Activated effector memory CD4-positive, alpha-beta T cell treated with anti-CD3 and anti-CD28 coated beads, Interleukin-2, amount 50 U/mL, for 16 hours (primary cell): ENCODE data around the gene ARL8A.

Source experiments
- DNase-seq: peaks from one replicate; pipeline ENCODE4 v3.0.0-alpha.2; 2020

ARL8A gene

DNA sequence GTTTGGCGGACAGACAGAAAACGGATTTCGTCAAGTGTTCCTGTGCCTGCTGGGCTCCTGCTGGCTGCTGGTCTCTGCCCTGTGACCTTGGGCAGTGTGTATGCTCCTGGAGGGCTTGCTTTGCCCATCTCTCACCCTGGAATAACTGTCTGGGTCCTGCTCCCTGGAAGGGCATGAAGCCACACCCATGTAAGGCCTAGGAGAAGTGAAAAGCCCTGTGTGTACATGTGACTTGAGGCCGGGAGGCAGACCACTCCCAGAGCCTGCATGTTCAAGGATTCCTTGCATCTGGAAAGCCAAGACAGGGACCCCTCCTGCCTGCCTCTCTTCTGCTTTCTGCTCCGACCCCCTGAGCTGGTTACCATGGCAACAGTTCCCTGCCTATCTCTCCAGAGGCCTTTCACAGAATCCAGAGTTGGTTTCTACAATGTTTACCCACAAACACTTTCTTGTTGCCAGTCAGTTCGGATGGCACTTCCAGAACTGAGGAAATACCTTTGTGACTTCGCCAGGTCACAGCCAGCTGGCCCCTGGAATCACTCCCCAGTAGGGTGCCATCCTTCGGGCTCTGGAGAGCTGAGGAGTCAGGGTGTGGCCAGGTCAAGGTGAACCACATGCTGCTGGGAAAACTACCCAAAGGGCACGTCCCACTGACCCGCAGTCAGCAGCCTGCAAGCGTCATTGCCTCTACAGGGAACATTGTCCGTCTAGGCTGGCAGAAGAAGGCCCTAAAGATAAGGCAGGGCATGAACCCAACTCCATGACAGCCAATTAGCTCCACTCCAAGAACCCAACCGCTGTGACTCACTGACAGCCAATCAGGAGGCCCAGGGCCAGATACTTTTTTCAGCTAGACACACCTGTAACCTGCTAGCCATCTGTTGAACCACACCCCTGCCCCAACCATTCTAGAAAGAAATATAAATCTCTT lies 36.5 kb downstream of the ARL8A start:
- DNase-seq: no peak

DNA sequence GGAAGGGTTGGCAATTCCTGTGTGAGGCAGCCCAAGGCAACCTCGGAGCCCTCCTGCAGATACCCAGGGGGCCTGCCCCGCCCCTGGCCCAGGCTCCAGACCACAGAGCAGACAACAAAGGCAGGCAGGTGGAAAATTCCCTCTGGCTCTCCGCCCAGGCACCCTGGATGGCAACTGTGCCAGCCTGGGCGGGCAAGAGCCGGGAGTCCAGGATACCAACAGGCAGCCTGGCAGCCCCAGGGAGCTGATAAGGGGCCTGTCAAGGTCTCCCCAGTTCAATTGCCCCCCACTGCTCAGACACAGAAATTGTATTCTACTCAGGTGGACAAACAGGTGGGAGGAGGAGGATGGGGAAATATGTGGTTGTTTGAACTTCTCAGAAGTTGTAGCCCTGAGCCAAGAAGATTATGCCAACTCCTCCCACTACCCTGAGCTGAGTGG lies 37.2 kb downstream of the ARL8A start:
- DNase-seq: no peak

DNA sequence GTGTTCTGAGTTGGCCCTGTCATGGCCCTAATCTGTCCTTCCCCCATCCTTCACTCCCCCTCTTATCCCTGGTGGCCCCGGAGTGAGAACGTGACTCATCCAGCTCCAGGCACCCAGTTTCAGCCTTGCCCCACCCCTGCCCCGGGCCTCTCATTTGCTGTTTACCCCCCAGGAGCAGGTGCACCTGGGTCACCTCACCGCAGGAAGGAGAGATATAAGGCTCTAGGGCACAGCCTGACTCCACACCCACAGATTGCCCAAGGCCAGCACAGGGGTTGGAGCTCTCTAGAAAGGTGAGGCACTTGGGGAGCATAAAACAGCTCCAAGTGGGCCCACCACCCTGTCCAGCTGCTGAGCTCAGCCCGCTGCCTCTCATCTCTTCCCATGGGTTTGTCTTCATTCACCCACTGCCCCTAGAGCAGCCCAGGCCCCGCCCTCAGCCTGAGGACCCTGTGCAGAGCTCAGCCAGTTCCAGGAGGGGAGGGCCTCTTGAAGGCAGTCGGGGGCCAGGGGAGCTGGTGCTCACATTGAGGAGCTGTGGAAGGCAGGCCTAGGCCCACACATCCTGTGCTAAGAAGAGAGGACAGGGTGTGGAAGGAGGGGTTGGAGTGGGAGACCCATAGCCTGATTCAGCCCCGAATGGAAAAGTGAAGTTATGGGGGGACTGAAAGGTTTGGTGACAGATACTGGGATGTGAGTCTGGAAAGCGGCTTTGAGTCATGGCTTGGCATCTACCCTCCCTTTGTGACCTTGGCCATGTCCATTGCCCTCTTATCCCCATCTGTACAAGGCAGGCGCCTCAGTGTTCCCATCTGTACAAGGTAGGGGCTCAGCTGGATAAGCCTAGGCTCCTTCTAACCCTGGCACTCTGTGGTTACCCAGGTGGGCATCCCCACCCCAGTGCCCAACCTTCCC lies 37.9 kb downstream of the ARL8A start:
- DNase-seq: no peak

DNA sequence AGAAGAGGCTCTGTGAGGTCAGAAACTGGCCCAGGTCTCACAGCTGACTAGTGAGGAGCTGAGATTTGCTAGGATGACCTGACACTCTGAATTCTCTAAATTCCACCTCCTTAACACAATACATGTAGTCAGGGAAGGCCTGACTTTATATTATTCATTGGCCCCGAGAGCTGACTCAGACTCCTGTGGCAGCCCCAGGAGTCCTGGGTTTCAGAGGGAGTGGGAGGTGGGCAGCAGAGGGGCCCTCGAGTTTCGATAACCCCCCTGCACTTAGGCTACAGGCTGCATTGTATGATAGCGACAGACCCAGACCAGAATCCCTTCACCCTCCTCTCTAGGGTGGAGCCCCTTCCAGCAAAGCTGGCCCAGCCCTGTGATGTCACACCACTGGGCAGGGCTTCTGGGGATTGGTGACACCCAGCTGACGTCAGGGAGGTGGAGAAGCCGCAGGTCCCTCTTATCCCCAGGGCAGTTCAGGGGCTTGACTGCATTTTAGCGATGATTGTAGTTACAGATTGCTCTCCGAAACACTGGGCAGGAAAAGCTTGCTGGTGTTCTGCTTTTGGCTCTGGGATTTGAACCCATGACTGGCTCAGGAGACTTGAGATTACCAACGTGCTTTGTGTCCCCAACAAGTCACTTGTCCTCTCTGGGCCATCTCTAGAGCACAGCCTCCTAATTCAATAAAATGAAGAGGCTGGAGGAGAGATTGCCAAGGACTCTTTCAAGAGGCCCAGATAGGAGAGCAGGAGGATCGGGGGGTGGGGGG lies 38.8 kb downstream of the ARL8A start:
- no peak for DNase-seq

DNA sequence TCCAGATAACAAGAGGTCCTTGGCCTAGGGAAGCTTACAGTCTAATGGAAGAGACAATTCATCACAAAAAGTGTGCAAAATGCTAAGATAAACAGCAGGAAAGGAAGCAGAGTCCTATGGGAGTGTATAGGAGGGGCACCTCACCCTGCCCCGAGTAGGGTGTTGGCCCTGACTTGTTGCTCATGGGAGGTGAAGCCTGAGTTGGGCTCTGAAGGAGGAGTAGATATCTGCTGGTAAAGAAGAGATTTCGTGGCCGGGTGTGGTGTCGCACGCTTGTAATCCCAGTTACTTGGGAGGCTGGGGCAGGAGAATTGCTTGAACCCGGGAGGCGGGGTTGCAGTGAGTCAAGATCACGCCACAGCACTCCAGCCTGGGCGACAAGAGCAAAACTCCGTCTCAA lies 40.5 kb downstream of the ARL8A start:
- DNase-seq: no peak

DNA sequence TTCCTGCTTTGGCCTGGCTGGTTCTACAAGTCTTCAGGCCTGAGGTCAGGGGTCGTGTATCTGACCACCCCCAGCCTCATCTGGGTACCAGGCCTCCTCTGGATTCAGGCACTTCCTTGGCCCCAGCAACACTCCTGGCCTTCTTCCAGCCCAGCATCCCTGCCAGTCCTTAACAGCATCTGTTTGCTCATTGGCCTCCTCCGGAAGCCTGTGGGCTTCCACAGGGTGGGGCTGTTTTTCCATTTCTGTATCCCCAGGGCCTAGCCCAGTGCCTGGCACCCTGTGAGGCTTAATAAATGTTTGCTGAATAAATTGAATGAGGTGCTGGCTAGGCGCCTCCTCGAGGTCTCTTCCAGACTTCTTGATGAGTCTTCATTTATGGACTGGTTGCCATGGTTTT lies 43.4 kb downstream of the ARL8A start:
- no peak for DNase-seq

DNA sequence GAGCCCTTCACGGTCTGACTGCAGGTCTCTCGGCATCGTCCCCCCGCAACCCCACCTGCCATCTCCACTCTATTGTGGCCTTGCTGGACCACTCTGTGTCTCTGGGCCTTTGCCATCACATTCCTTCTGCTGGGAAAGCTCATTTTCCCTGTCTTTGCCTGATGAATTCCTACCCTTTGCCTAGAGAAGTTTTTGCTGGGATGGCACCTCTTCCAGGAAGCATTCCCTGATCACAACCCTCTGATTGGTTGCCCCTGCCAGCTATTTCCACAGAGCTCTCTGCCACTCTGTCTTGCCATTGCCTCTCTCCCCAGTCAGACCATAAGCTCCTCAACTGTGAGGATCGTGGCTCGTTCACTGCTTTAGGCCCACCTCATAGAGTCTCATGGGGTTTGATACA lies 50.7 kb downstream of the ARL8A start:
- DNase-seq: no peak

DNA sequence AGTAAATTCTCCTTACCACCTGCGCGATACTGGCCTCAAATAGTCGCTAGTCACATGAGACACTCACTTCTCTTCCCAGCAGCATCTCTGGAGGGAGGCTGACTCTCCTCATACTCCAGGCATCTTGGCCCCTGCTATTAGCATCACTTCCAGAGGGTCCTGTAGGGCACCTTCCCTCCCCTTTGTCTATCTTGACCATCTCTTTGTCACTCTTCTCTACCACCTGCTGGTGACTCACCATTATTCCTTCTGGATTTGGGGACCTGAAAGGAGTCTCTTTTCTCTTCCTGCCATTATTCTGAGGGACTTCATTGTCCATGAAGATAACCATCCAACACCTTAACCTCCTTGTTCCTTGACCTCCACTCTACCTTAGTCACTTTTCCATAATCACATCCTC lies 53.5 kb downstream of the ARL8A start:
- DNase-seq: no peak

DNA sequence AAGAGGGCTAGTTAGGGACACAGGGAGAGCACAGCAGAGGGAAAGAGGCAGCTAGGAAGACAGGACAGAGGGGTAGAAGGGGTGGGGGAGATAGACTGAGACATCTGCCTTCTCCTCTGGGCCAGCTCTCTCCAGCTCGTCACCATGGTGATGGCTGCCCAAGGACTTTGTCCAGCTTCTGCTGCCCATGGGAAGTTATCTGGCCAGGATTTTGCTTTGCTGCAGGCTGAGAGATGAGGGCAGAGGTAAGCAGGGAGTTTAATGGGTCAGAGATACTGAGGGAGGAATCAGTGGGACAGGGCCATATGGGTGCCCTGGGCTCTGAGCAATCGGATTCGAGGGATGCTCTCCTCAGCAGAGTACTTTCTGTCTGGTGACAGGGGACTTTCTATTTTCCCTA lies 56.3 kb downstream of the ARL8A start:
- no peak for DNase-seq

DNA sequence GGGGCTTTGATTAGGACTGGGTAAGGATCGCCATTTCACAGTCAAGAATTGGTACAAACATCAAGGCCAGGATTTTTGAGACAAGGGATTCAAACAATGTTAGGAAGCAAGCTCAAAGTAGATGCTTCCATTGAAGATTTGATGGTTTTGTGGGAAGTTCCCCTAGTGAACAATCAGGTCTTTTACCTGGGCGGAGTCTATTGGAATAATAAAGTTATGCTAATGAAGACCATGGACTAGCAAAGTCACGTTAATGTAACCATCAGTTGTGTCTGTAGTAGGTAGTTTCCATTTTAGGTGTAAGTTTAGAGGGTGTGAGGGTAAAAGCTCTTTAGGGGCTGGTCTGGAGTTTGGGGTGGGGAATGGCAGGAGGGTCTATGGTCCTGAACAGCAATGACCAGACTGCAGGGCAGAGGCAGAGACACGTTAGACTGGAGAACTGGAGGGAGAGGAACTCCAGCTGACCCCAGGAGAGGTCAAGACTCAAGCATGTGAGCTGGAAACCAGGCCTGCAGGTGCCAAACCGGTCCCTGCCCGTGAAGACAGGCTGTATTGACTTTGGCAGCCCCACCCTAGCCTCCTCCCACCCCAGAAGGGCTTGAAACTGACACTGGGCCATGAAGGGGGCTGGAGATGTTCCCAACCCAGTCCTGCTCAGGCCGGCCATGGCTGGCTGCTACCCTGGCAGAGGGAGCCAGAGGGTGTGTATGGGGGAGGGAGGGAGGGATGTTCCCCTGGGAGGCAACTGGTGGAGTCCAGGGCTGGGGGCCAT lies 57.8 kb downstream of the ARL8A start:
- DNase-seq: no peak

DNA sequence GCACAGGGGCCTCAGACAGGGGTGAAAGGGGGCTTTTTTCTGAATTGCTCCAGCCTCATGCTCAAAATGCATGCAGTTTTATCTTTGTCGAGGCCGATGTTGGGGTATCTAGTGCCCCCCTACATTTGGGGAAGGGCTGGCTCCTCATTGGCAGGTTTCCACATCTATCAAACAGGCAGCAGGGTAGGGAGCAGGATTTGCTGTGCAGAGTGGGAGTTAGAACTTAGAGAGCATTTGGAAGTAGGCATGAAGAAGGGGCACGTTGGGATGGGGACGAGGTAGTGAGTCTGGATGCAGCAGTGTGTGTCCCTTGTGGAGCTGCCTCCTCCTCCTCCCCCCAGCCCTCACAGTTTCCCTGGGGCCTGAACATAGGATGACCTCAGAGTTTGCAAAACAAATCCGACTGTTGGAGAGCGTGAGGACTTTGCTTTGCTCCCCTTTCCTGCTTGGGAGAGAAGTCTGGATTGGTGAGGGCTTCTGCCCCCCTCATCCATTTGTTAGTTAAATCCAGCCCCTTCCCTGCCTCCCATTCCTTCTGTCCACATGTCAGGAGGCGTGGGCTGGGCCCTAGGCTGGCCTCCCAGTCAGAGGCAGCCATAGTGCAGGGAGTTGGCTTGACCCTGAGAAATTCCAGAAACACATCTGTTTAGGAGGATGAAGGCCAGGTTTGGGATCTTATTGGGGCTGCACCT lies 58.7 kb downstream of the ARL8A start:
- no peak for DNase-seq

DNA sequence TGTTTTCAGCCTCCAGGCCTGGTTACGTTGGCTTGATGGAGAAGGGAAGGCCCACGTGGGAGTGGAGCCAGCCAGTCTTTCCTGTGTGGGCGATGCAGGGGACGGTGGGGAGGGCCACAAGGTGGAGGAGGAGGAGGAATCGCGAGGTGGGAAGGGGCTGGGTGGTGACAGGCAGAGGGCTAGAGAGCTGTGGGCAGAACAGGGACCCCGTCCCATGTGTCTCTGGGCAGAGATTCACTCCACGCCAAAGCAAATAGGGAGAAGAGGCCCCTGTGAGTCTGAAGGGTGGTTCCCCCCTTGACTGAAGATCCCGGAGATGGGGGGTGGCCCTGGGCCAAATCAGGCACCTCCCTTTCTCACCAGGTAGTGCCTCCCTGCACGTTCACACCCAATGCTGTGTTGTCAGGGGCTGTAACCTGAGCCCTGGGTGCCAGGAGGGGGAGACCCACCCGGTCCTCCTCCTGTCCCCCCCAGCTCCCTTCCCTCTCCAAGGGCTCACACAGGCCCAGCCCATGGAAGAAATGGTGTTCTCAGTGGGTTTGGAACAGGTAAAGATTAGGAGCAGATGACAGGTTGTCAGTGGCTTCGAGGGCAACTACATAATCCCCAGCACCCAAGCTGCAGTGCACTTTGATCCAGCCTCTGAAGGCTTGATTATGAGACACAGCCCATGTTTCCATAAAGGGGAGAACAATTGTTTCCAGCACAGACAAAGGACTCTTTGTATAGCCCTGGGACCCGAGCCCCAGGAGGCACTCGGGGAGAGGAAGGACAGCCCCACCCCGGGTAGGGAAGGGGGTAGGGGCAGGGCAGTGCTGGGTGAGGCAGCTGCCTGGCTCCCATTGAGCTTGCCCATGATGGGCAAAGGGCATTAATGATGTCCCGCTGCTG lies 59.5 kb downstream of the ARL8A start:
- DNase-seq: no peak
